Left renal pelvis (tissue), 4 donors: ENCODE results near the gene GPX4. TPM values are rescaled to one million over a fixed set of nuclear protein-coding genes. Genes with fewer than 3 reads are reported as not detected.

Experiments
- DNase-seq, 4 donors: peaks; one replicate each; pipeline ENCODE4 v3.0.0-alpha.2; 2013; ENCODE audit warnings: low read depth in 4 of 4, low spot score in 3 of 4
- polyA plus RNA-seq, 4 donors: library from polyadenylated mRNA; unstranded; fragments of 120-200 nt; gene quantifications; one replicate each; pipeline ENCODE4 v1.2.1, GENCODE V29; 2013; ENCODE audit not compliant: insufficient read length in 4 of 4

Gene GPX4, protein sequence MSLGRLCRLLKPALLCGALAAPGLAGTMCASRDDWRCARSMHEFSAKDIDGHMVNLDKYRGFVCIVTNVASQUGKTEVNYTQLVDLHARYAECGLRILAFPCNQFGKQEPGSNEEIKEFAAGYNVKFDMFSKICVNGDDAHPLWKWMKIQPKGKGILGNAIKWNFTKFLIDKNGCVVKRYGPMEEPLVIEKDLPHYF
- polyA plus RNA-seq, result 100 to 1,000 TPM; 141 to 267 (median 234) TPM

DNA sequence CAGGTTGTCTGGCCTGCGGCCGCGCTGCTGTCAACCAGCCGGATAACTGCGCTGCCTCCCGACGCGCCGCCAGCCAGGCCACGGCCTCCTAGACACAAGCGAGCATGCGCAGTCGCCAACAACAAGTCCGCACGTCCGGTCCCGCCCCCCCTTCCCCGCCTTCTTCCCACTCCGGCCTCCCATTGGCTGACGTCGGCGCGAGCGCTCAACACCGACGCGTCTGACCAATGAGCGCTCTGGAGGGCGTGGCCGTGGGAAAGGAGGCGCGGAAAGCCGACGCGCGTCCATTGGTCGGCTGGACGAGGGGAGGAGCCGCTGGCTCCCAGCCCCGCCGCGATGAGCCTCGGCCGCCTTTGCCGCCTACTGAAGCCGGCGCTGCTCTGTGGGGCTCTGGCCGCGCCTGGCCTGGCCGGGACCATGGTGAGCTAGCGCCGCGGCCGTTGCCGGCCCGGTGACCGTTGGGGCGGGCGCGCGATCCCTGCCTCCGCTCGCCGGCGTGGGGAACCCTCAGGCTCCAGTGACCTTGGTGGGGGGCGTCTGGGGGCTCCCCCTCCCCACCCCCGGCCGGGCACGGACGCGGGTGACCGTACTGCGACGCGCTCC is at the start of gene GPX4:
Gene GPX4, plus strand, starts transcription at position 287 of the 603 bp plus-strand sequence. Its CDS starts 50 bp downstream, at position 337.
- DNase-seq, result peak; percentile 98 to 99 (median 99)

DNA sequence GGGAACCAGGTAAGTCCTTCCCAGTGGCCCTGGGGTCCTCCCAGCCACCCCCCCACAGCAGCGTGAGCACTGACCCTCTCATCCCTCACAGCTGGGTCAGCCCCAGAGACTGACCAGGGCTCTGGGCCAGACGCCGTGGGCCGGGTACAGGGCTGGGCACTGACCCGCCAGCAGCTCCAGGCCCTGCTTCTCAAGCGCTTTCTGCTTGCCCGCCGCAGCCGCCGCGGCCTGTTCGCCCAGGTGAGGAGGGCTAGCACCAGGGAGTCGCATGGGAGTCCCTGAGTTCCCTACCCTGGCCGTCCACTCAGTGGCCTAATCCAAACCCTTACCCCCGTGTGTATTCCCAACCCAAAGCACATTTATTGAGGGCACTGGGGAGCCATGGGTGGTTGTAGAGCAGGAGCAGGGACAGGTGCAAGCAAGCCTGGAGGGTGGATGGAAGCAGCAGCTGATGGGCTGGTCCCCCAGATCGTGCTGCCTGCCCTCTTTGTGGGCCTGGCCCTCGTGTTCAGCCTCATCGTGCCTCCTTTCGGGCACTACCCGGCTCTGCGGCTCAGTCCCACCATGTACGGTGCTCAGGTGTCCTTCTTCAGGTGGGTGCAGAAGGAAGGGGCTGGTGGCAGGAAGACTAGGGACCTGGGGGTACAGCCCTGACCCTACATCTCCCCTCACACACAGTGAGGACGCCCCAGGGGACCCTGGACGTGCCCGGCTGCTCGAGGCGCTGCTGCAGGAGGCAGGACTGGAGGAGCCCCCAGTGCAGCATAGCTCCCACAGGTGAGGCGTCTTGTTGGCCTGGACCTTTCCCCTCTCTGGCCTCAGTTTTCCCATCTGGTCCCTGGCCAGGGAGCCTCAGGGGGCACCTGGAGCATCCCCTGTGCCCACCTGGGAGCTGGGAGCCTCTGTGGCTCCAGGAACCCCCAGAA is 49.4 kb upstream of the GPX4 start:
- no peak for DNase-seq

DNA sequence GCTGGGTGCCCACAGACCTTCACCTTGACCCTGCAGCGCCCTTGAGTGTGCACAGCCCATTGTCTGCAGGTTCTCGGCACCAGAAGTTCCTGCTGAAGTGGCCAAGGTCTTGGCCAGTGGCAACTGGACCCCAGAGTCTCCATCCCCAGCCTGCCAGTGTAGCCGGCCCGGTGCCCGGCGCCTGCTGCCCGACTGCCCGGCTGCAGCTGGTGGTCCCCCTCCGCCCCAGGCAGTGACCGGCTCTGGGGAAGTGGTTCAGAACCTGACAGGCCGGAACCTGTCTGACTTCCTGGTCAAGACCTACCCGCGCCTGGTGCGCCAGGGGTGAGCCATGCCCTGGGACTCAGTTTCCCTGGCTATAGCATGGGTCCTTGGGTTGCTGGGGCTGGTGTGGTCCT is 48.8 kb upstream of the GPX4 start:
- DNase-seq, result no peak

DNA sequence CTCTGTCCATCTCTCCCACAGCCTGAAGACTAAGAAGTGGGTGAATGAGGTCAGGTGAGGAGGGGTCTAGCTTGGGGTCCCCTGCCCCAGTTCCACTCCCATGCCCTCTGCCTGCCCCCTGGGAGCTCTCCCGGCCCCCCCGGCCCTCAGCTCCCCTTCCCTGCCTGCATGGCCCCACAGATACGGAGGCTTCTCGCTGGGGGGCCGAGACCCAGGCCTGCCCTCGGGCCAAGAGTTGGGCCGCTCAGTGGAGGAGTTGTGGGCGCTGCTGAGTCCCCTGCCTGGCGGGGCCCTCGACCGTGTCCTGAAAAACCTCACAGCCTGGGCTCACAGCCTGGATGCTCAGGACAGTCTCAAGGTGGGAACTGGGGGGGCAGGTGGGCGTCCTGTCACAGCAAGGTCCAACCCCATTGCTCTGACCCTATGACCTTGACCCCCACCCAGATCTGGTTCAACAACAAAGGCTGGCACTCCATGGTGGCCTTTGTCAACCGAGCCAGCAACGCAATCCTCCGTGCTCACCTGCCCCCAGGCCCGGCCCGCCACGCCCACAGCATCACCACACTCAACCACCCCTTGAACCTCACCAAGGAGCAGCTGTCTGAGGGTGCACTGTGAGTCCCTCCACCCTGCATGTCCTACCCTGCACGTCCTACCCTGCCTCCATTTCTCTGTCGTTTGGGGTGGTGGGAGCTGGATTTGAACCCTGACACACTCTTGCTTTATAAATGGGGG is 47.7 kb upstream of the GPX4 start:
- DNase-seq, result no peak

DNA sequence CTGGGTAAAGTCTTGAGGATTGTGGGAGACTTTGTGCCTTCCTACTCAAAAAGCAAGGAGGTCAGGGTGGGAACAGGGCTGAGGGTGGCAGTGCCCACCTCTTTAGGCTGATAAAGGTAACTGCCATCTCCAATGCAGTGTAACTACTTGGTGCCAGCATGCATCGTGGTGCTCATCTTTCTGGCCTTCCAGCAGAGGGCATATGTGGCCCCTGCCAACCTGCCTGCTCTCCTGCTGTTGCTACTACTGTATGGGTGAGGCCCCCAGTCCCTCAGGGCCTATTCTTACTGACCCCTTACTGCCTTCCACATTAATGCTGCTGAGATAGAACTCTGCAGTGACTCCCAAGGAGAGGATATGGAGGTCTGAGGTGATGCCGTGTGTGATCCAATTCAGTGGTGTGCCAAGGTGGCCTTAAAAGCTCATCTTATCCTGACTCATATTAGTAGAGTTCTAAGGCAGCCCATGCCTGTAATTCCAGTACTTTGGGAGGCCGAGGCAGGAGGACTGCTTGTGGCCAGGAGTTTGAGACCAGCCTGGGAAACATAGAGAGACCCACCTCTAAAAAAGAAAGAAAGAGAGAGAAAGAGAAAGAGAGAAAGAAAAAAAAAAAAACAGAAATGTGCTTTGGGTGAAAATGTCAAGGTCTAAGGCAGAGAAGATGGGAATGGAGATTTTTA is 46.5 kb upstream of the GPX4 start:
- no peak for DNase-seq

DNA sequence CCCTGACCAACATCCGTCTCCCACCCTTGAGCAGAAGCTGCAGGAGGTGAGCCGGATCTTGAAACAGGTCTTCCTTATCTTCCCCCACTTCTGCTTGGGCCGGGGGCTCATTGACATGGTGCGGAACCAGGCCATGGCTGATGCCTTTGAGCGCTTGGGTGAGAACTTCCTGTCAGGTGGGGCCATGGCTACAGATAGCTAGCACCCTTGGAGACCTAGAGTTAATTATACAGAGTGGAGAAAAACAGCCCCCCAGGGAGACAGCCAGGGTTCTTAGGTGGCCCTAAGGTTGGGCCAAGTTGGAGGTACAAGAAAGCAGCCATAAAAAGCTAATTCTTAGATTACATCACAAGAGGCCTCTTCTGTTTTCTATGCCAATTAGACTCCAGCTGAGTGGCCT is 45.7 kb upstream of the GPX4 start:
- no peak for DNase-seq

DNA sequence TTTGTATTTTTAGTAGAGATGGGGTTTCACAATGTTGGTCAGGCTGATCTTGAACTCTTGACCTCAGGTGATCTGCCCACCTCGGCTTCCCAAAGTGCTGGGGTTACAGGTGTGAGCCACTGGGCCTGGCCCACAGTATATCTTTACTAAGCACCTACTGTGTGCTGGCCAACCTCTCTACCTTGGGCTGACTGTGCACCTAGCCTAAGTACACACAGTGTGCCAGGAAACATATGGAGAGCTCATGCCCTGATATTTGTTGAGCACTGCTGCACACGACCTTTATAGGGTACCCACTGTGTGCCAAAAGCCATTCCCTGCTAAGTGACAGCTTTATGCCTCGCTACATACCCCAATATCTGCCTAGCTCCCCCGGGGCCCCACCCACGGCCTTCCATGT is 43.1 kb upstream of the GPX4 start:
- no peak for DNase-seq

DNA sequence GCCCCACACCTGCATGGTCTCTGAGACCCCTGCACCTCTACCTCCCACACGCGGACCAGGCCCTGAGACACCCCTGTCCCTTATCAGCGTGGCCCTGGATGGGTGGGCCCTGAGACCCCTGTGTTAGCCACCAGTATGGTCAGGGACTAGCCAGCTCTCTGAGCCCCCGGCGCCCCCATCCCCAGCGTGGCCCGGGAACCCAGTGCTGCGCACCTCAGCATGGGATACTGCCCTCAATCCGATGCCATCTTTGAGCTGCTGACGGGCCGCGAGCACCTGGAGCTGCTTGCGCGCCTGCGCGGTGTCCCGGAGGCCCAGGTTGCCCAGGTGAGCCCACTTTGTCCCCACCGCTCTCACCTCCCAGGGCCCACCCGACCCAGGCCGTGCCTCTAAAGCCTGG is 41.8 kb upstream of the GPX4 start:
- no peak for DNase-seq

DNA sequence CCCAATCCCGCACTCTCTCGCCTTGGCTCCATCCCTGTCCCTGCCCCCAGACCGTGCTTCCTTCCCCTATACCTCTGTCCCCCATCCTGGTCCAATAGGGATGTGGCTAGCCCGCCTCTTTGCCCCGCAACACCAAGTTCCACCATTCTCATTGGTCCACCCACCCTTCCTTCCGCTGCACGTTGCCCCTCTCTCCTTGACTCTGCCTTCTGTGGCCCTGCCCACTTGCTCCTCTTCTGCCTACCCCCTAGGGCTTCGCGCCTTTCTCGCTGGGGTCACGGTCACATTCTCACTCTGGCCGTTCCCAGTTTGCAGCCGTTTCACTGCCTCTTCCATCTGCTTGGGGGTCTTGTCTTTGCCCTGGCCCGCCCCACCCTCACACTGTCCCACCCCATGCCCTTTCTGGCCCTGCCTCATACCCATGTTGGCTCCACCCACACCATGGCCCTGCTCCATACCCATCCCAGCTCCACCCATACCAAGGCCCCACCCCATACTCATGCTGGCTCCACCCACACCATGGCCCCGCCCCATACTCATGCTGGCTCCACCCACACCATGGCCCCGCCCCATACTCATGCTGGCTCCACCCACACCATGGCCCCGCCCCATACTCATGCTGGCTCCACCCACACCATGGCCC is 41.3 kb upstream of the GPX4 start:
- no peak for DNase-seq

DNA sequence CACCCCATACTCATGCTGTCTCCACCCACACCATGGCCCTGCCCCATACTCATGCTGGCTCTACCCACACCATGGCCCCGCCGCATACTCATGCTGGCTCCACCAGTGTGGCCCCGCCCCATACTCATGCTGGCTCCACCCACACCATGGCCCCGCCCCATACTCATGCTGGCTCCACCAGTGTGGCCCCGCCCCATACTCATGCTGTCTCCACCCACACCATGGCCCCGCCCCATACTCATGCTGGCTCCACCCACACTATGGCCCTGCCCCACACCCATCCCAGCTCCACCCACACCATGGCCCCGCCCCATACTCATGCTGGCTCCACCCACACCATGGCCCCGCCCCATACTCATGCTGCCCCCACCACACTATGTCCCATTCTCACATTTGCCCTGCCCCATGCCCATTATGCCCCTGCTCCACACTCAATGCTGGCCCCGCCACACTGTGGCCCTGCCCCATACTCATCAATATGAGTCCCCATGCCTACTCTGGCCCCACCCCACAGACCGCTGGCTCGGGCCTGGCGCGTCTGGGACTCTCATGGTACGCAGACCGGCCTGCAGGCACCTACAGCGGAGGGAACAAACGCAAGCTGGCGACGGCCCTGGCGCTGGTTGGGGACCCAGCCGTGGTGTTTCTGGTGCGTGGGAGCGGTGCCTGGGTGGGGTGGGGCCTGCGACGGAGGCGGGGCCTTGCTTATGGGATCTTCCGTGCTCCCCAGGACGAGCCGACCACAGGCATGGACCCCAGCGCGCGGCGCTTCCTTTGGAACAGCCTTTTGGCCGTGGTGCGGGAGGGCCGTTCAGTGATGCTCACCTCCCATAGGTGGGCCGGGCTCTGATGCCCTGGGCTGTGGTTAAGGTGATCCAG is 40.5 kb upstream of the GPX4 start:
- DNase-seq, result no peak

DNA sequence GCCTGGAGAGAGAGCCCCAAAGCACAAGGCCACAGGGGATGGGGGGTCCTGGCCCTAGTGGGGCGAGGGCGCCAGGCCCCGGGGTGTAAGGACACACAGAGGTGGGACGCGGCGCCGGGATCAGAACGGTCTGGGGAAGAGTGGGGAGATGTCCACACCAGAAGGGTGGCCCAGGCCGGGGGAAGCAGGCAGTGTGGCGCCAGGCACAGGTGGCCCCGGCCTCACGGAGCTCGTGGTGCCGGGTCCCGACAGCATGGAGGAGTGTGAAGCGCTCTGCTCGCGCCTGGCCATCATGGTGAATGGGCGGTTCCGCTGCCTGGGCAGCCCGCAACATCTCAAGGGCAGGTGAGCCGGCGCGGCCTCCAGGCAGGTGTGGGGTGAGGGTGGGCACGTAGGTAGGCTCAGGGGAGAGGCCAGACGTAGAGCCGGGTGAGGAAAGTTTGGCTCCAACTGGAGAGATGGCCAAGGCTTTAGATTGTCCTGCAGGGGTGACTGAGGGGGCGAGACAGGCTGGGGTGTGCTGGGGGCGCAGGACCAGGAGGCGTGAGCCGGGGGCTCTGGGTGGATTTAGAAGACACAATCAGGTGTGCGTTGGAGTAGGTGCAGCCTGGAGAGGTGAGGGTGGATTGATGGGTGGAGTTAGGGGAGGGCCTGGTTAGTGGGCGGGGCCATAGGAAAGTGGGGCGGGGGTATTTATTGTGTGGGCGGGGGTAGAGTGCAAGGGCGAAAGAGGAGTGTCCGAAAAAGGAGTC is 39.7 kb upstream of the GPX4 start:
- no peak for DNase-seq

DNA sequence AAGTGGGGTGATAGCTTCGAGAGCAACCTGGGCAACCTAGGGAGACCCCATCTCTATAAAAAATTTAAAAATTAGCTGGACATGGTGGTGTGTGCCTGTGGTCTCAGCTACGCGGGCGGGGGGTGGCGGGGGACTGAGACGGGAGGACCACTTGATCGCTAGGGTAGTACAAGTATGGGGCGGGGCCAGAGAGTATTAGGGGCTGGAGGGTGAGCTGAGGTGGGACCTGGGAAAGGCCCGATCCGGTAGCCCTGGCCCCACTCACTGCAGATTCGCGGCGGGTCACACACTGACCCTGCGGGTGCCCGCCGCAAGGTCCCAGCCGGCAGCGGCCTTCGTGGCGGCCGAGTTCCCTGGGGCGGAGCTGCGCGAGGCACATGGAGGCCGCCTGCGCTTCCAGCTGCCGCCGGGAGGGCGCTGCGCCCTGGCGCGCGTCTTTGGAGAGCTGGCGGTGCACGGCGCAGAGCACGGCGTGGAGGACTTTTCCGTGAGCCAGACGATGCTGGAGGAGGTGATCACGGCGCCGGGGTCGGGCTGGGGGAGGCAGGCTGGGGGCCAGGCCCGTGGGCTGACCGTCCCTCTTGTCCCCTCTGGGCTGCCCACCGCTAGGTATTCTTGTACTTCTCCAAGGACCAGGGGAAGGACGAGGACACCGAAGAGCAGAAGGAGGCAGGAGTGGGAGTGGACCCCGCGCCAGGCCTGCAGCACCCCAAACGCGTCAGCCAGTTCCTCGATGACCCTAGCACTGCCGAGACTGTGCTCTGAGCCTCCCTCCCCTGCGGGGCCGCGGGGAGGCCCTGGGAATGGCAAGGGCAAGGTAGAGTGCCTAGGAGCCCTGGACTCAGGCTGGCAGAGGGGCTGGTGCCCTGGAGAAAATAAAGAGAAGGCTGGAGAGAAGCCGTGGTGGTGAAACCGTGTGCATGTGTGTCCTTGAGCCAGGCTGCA is 38.9 kb upstream of the GPX4 start:
- peak in 1 of 4 donors; percentile 25 for DNase-seq

DNA sequence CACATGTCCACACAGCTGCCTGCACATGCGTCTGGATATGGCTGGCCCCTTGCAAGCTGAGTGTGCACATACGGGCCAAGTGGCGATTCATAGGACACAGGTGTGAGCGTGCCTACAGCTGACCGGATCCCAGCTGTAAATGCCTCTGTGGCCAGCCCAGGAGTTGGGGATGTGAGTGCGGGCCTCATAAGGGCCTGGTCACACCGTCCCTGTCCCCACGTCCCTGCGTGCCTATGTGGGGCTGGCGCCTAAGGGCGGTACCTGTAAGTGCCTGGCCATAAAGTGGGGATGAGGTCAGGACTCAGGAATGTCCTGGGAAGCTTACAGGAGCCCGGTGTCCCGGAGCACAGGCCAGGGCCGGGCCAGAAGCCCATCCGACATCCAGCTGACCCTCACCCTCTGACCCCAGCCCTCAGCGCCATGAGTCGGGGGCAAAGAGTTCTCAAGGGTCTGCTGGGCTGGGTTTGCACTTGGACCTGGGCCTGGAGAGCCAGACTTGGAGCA is 38.1 kb upstream of the GPX4 start:
- DNase-seq, result no peak

DNA sequence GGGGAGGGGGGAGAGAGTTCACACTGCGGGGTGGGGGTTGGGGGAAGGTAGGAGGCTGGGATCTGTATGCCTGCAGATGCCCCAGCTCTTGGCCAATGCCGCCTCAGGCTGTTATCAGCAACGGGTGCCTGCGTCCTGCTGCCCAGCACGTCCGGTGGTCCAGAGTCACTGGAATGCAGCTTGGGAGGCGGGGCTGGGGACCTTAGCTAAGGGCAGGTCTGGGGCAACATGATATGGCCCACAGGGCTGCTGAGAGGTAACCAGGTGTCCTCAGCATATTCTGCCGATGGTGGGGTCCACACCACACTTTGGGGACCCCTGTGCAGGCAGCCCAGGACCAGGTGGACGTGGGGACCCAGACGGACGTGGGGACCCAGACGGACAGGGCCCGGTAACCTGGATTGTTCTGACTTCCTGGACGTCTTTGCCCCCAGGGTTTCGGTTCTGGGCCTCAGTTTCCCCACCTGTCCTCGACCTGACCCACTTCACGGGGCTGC is 37.5 kb upstream of the GPX4 start:
- DNase-seq, result no peak

DNA sequence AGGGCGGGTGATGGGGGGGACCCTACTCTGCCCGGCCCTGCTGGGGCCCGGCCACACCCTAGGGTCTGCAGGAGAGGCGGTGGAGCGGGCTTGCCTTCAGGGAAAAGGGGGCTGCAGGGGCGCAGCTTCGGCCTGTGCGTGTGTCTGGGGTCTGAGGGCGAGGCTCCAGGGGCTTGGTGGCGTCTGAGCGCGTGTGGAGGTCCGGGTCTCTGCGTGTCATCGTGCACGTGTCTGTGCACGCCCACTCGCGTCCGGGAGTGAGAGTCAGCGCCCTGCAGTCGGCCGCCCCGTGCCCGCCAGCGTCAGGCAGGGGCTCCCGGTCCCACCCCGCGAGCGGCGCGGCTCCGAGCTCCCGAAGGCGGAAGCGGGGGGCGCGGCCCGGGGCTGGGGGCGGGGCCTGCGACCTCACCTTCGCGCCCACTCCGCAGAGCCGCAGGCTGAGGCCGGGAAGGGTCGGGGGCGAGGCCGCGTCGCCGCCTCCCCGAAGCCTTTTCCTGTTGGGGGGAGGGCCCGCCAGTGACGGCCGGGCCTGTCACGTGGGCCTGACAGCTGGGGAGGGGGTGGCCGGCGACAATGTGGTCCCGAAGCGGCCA is 37.0 kb upstream of the GPX4 start, which contains the start of gene ARHGAP45:
Gene ARHGAP45, plus strand, starts transcription at position 420 of the 593 bp plus-strand sequence. CDS start 239 bp downstream, outside the sequence.
- DNase-seq, result no peak

DNA sequence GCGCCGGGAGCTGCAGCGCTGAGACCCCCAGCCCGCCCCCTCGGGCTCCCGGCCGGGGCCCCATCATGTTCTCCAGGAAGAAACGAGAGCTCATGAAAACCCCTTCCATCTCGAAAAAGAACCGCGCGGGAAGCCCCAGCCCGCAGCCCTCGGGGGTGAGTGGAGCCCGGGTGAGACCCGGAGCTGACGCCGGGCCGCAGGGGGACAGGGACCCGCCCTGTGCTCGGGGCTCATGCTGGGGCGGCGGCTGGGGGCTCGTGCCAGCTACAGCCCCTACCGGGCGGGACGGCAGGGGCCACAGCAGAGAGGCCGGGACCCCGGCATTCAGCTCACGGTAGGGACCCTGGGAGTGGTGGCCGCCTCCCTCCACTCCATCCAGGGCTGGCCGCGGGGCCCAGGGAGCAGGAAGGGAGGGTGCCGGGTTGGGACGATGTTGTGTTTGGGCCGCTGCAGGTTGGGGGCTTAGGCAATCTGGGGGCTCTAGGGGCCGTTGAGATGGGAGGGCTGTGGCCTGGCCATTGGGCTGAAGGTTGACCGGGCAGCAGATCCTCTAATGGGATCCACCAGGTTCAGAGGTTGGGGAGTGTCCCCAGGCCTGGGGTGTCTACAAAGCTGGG is 36.3 kb upstream of the GPX4 start:
- DNase-seq, result no peak
